Trophoblast cell (in vitro differentiated cells and primary cell): Measurements from ENCODE around the gene FXYD6.

Source experiments
- DNase-seq, 2 donors: peaks; one replicate each; pipeline ENCODE4 v3.0.0-alpha.2; 2016
- H2AFZ ChIP-seq: 2 replicates; pipeline ENCODE4 v1.6.1; 2013; ENCODE audit warnings: low read length, moderate library complexity, mild to moderate bottlenecking; ENCODE audit not compliant: insufficient read depth, poor library complexity
- H2AK5ac ChIP-seq: 2 replicates; pipeline ENCODE4 v1.6.1; 2013; ENCODE audit warnings: mild to moderate bottlenecking, low read length
- H2BK120ac ChIP-seq: 2 replicates; pipeline ENCODE4 v1.6.1; 2013; ENCODE audit warnings: low read length, mild to moderate bottlenecking, moderate library complexity; ENCODE audit not compliant: insufficient read depth, poor library complexity
- H2BK12ac ChIP-seq: 2 replicates; pipeline ENCODE4 v1.6.1; 2013; ENCODE audit warnings: mild to moderate bottlenecking, low read length, moderate library complexity
- H2BK5ac ChIP-seq: 2 replicates; pipeline ENCODE4 v1.6.1; 2013; ENCODE audit warnings: low read length, low read depth, moderate library complexity, mild to moderate bottlenecking; ENCODE audit not compliant: poor library complexity
- H3K14ac ChIP-seq: 2 replicates; pipeline ENCODE4 v1.6.1; 2013; ENCODE audit warnings: mild to moderate bottlenecking, low read length
- H3K18ac ChIP-seq: 2 replicates; pipeline ENCODE4 v1.6.1; 2013; ENCODE audit warnings: mild to moderate bottlenecking, low read length
- H3K23ac ChIP-seq: 2 replicates; pipeline ENCODE4 v1.6.1; 2013; ENCODE audit warnings: low read length
- H3K27ac ChIP-seq: 2 replicates; pipeline ENCODE4 v1.5.1; 2013; ENCODE audit warnings: low read depth, mild to moderate bottlenecking, inconsistent platforms, low read length, moderate library complexity
- H3K27me3 ChIP-seq: 2 replicates; pipeline ENCODE4 v1.6.1; 2013; ENCODE audit warnings: inconsistent platforms, mild to moderate bottlenecking, low read length, moderate library complexity; ENCODE audit not compliant: insufficient read depth
- H3K36me3 ChIP-seq, 2 experiments: 1 replicate in 1 of 2; 2 replicates in 1 of 2; pipeline ENCODE4 v1.6.1; 2013; ENCODE audit warnings: low read length in 2 of 2, mild to moderate bottlenecking in 2 of 2, moderate library complexity in 1 of 2; ENCODE audit not compliant: insufficient read depth in 2 of 2, control insufficient read depth in 1 of 2
- H3K4ac ChIP-seq: 2 replicates; pipeline ENCODE4 v1.6.1; 2013; ENCODE audit warnings: low read depth, mild to moderate bottlenecking, low read length, moderate library complexity
- H3K4me1 ChIP-seq, 2 experiments: 1 replicate in 1 of 2; 2 replicates in 1 of 2; pipeline ENCODE4 v1.6.1; 2013; ENCODE audit warnings: low read length in 2 of 2, mild to moderate bottlenecking in 2 of 2, moderate library complexity in 1 of 2; ENCODE audit not compliant: insufficient read depth in 2 of 2, control insufficient read depth in 1 of 2
- H3K4me2 ChIP-seq: 2 replicates; pipeline ENCODE4 v1.6.1; 2013; ENCODE audit warnings: inconsistent platforms, mild to moderate bottlenecking, low read length, moderate library complexity
- H3K4me3 ChIP-seq: 2 replicates; pipeline ENCODE4 v1.5.1; 2013; ENCODE audit warnings: mild to moderate bottlenecking, low read depth, low read length, inconsistent platforms
- H3K79me1 ChIP-seq: one replicate; pipeline ENCODE4 v1.6.1; 2013; ENCODE audit warnings: low read length
- H3K79me2 ChIP-seq: 2 replicates; pipeline ENCODE4 v1.6.1; 2013; ENCODE audit warnings: low read length, mild to moderate bottlenecking; ENCODE audit not compliant: control insufficient read depth, insufficient read depth, poor library complexity
- H3K9ac ChIP-seq: 2 replicates; pipeline ENCODE4 v1.6.1; 2013; ENCODE audit warnings: mild to moderate bottlenecking, low read length
- H3K9me3 ChIP-seq: 2 replicates; pipeline ENCODE4 v1.6.1; 2013; ENCODE audit warnings: low read depth, mild to moderate bottlenecking, control low read depth, inconsistent platforms, low read length; ENCODE audit not compliant: insufficient read depth
- H4K12ac ChIP-seq: 2 replicates; pipeline ENCODE4 v1.6.1; 2013; ENCODE audit warnings: low read depth, mild to moderate bottlenecking, low read length, moderate library complexity
- H4K8ac ChIP-seq: 2 replicates; pipeline ENCODE4 v1.6.1; 2013; ENCODE audit warnings: low read depth, mild to moderate bottlenecking, low read length, moderate library complexity
- H4K91ac ChIP-seq: one replicate; pipeline ENCODE4 v1.6.1; 2013; ENCODE audit warnings: low read depth, mild to moderate bottlenecking, low read length, moderate library complexity
- WGBS: extraction: QIAGEN DNeasy Blood & Tissue Kit; methylation state at CpG from one replicate; pipeline ENCODE4 v1.1.7; 2013; ENCODE audit warnings: missing lambda C conversion rate; ENCODE audit not compliant: insufficient read length, insufficient coverage; ENCODE audit errors: extremely low coverage; 5-methylcytosine and 5-hydroxymethylcytosine counted together

FXYD6 gene

DNA sequence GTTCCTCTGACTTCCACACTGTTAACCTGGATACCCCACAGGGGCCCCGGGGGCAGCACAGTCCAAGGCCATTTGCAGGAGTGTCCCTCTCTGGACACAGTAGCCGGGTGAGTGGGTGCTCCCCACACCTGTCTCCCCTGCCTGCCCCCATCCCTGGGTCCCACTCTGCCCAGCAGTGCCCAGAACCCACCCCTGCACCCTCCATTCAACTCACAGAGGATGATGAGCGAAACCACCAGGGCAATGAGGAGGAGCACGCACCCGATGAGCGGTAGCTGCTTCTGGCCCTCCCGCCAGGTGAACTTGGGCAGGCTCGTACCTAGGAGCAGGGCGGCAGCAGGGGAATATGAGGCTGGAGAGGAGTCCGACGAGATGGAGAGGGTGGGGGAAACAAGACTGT lies 40.5 kb upstream of the FXYD6 start:
- Histone ChIP-seq H2AK5ac (no peak overlapping the region), H3K4me1 (peaks cover 6 to 12% of the 10 kb centered on the region in 2 experiments), H2BK120ac (no peak overlapping the region), H3K36me3 (no peaks in the 10 kb centered on the region), H2BK12ac (no peak overlapping the region), H4K8ac (no peak overlapping the region), H3K27me3 (no peaks in the 10 kb centered on the region), H3K4ac (no peak overlapping the region), H3K9me3 (peaks cover 3% of the 10 kb centered on the region), H2AFZ (no peak overlapping the region), H4K12ac (no peak overlapping the region), H3K4me2 (no peak overlapping the region), H2BK5ac (no peak overlapping the region), H3K18ac (no peak overlapping the region), H3K79me2 (no peaks in the 10 kb centered on the region), H3K79me1 (no peaks in the 10 kb centered on the region), H3K27ac (no peak overlapping the region), H4K91ac (no peak overlapping the region), H3K9ac (no peak overlapping the region), H3K14ac (no peak overlapping the region), H3K23ac (no peak overlapping the region), H3K4me3 (no peak overlapping the region)
- no CpG with 5 or more reads among the region's 11 CpGs for WGBS
- DNase-seq = no peak

DNA sequence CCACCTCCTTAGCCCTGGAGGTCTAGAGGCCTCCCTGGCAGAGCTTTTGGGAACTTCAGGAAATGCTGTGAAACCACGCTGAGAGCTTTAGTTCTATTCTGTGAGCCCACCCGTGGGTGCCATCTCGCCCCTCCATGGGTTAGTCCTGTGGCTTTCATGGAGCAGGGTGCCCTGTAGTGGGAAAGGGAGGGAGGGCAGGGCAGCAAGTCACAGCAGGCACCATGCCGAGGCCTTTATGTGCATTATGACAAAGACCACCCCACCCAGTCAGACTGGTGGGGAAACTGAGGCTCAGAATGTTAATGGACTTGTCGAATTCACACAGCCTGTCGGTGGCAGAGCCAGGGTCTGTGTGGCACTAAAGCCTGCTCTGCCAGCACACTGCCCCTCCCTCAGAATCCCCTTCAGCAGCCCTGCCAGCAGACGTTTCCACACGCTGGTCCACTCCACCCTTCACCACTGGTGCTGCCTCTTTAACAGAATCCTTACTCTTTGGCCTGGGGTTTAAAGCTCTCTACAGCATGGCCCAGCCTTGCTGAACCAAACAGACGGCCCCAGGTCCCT lies 39.3 kb upstream of the FXYD6 start:
- Histone ChIP-seq H4K91ac (no peak overlapping the region), H3K14ac (no peak overlapping the region), H2BK5ac (no peak overlapping the region), H2BK120ac (no peak overlapping the region), H3K27me3 (no peaks in the 10 kb centered on the region), H2AFZ (no peak overlapping the region), H4K8ac (no peak overlapping the region), H3K27ac (no peak overlapping the region), H3K23ac (no peak overlapping the region), H3K18ac (no peak overlapping the region), H3K79me1 (no peaks in the 10 kb centered on the region), H3K9me3 (peaks cover 3% of the 10 kb centered on the region), H4K12ac (no peak overlapping the region), H3K9ac (no peak overlapping the region), H3K4me2 (no peak overlapping the region), H3K4ac (no peak overlapping the region), H3K79me2 (no peaks in the 10 kb centered on the region), H3K4me3 (no peak overlapping the region), H3K36me3 (no peaks in the 10 kb centered on the region), H2BK12ac (no peak overlapping the region), H3K4me1 (peaks cover 0 to 1% of the 10 kb centered on the region in 2 experiments), H2AK5ac (no peak overlapping the region)
- no CpG with 5 or more reads among the region's 9 CpGs for WGBS
- DNase-seq = no peak

DNA sequence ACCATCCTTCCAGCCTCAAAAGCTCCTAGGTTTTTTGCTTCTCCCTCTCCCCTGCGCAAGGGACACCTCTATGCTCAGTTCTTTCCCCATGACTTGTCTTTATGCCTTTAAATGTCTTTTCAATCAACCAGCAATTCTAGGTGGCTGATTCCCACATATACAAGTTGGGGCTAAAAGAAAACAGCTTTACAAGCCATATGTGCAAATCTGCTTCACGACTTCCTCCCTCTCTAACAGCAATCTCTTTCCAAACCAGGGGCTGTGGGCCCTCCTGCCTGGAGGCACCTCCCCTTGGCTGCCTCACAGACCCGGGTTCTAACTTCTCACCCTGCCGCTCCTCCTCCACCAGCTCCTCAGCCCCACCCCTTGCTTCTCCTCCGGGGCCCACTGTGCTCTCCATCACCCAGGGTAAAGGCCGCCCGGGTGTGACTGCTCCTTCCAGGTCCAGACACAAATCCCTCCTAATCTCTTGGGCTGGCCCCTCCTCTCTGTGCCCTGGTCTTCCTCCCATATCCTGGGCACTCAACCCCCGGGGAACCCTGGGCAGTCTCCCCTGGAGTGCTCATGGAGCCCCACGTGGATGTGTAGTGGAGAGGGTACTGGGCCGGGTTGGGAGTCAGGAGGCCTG lies 38.6 kb upstream of the FXYD6 start:
- no peak overlapping the region for H3K27ac ChIP-seq
- no peaks in the 10 kb centered on the region for H3K36me3 ChIP-seq
- no peak overlapping the region for H2BK120ac ChIP-seq
- no peaks in the 10 kb centered on the region for H3K27me3 ChIP-seq
- H3K18ac ChIP-seq = no peak overlapping the region
- no CpG with 5 or more reads among the region's 10 CpGs for WGBS
- no peak overlapping the region for H3K23ac ChIP-seq
- no peaks in the 10 kb centered on the region for H3K4me1 ChIP-seq
- no peak overlapping the region for H4K91ac ChIP-seq
- no peak overlapping the region for H3K14ac ChIP-seq
- no peak overlapping the region for H2AK5ac ChIP-seq
- no peak overlapping the region for H3K4me3 ChIP-seq
- no peak overlapping the region for H2AFZ ChIP-seq
- no peak overlapping the region for H4K8ac ChIP-seq
- no peak overlapping the region for H2BK5ac ChIP-seq
- H3K9me3 ChIP-seq = peaks cover 3% of the 10 kb centered on the region
- DNase-seq = no peak
- no peak overlapping the region for H3K9ac ChIP-seq
- no peak overlapping the region for H3K4ac ChIP-seq
- H4K12ac ChIP-seq = no peak overlapping the region
- no peaks in the 10 kb centered on the region for H3K79me2 ChIP-seq
- H2BK12ac ChIP-seq = no peak overlapping the region
- no peak overlapping the region for H3K4me2 ChIP-seq
- no peaks in the 10 kb centered on the region for H3K79me1 ChIP-seq

DNA sequence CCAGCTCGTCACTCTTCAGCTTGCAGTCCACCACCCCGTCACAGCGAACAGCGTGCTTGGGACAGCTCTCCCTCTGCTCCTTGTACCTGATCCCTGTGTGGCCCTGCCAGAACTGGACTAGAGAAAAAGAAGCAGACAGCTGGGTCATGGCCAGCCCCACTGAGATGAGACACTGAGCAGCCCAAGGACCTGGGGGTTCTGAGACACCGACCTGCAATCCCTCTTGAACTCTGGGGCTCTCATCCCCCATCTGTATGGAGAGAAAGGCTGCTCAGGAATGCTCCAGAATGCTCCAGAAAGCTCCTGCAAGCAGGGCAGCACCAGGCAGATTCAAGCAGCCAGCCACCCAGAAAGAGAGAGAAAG lies 37.9 kb upstream of the FXYD6 start:
- no peak overlapping the region for H3K23ac ChIP-seq
- no peak overlapping the region for H3K14ac ChIP-seq
- no peak overlapping the region for H4K8ac ChIP-seq
- peaks cover 0 to 4% of the 10 kb centered on the region in 2 experiments for H3K4me1 ChIP-seq
- no peaks in the 10 kb centered on the region for H3K79me1 ChIP-seq
- H3K27ac ChIP-seq = no peak overlapping the region
- DNase-seq = no peak
- no peaks in the 10 kb centered on the region for H3K27me3 ChIP-seq
- H2BK12ac ChIP-seq = no peak overlapping the region
- H2AK5ac ChIP-seq = no peak overlapping the region
- no peaks in the 10 kb centered on the region for H3K36me3 ChIP-seq
- H3K79me2 ChIP-seq = no peaks in the 10 kb centered on the region
- H3K4ac ChIP-seq = no peak overlapping the region
- H4K12ac ChIP-seq = no peak overlapping the region
- H3K9me3 ChIP-seq = peaks cover 3% of the 10 kb centered on the region
- no peak overlapping the region for H3K4me2 ChIP-seq
- H2BK120ac ChIP-seq = no peak overlapping the region
- no CpG with 5 or more reads among the region's 5 CpGs for WGBS
- H3K4me3 ChIP-seq = no peak overlapping the region
- no peak overlapping the region for H3K9ac ChIP-seq
- H2AFZ ChIP-seq = no peak overlapping the region
- no peak overlapping the region for H4K91ac ChIP-seq
- no peak overlapping the region for H2BK5ac ChIP-seq
- H3K18ac ChIP-seq = no peak overlapping the region
